HepG2 (cell line): ENCODE data around the gene MMP24OS. TPM values are rescaled to one million over a fixed set of nuclear protein-coding genes. Genes with fewer than 3 reads are reported as not detected.

ENCODE experiments used
- ATAD3A ChIP-seq: sonication (generic); formaldehyde crosslinking; IDR thresholded peaks from 2 replicates; pipeline ENCODE4 v1.4.0; 2020; ENCODE audit warnings: missing genetic modification reagents
- BRF2 ChIP-seq: sonication (generic); formaldehyde crosslinking; IDR thresholded peaks from 2 replicates; pipeline ENCODE4 v1.8.1; 2022; ENCODE audit warnings: mild to moderate bottlenecking, missing genetic modification reagents
- EHMT2 ChIP-seq: fragments of 200-600 bp; sonication (generic); IDR thresholded peaks from 2 replicates; pipeline ENCODE4 v1.7.0; 2017; ENCODE audit warnings: antibody characterized with exemption, low read depth, low read length, borderline replicate concordance
- FOXA3 ChIP-seq: IDR thresholded peaks from 2 replicates; pipeline ENCODE4 v1.6.1; 2016; ENCODE audit warnings: missing genetic modification reagents, missing compliant biosample characterization
- FOXO4 ChIP-seq: sonication (generic); formaldehyde crosslinking; conservative IDR thresholded peaks from 2 replicates; pipeline ENCODE4 v1.8.1; 2023; ENCODE audit warnings: missing genetic modification reagents
- HNRNPH1 ChIP-seq: fragments of 200-400 bp; formaldehyde crosslinking; optimal IDR thresholded peaks from 2 replicates; pipeline ENCODE3; 2017; ENCODE audit warnings: mild to moderate bottlenecking, low read depth, low read length
- NBN ChIP-seq: fragments of 450-650 bp; conservative IDR thresholded peaks from 2 replicates; pipeline ENCODE4 v1.6.1; 2017
- RARA ChIP-seq: IDR thresholded peaks from 2 replicates; pipeline ENCODE4 v1.6.1; 2016; ENCODE audit warnings: missing genetic modification reagents, missing compliant biosample characterization
- RNF219 ChIP-seq: sonication (generic); formaldehyde crosslinking; IDR thresholded peaks from 2 replicates; pipeline ENCODE4 v1.5.0; 2020; ENCODE audit warnings: mild to moderate bottlenecking, missing genetic modification reagents
- SIN3B ChIP-seq: fragments of 150-350 bp; IDR thresholded peaks from 2 replicates; pipeline ENCODE4 v1.6.1; 2014; ENCODE audit warnings: low read length
- SKIL ChIP-seq: sonication (generic); formaldehyde crosslinking; IDR thresholded peaks from 2 replicates; pipeline ENCODE4 v1.8.0; 2022; ENCODE audit warnings: missing genetic modification reagents, mild to moderate bottlenecking, moderate library complexity, borderline replicate concordance
- SNAPC2 ChIP-seq: sonication (generic); formaldehyde crosslinking; IDR thresholded peaks from 2 replicates; pipeline ENCODE4 v1.8.1; 2022; ENCODE audit warnings: mild to moderate bottlenecking, missing genetic modification reagents
- TFDP1 ChIP-seq: IDR thresholded peaks from 2 replicates; pipeline ENCODE4 v1.6.1; 2016; ENCODE audit warnings: missing compliant biosample characterization, missing genetic modification reagents, borderline replicate concordance
- U2AF1 ChIP-seq: fragments of 200-400 bp; formaldehyde crosslinking; optimal IDR thresholded peaks from 2 replicates; pipeline ENCODE3; 2017; ENCODE audit warnings: mild to moderate bottlenecking, low read depth, low read length
- ZMYM2 ChIP-seq: sonication (generic); formaldehyde crosslinking; IDR thresholded peaks from 2 replicates; pipeline ENCODE4 v1.8.0; 2022; ENCODE audit warnings: mild to moderate bottlenecking, missing genetic modification reagents
- ZNF562 ChIP-seq: sonication (generic); formaldehyde crosslinking; IDR thresholded peaks from 2 replicates; pipeline ENCODE4 v1.8.0; 2022; ENCODE audit warnings: missing genetic modification reagents, borderline replicate concordance
- ZNF597 ChIP-seq: sonication (generic); formaldehyde crosslinking; IDR thresholded peaks from 2 replicates; pipeline ENCODE4 v1.5.0; 2020; ENCODE audit warnings: missing genetic modification reagents
- ZNF672 ChIP-seq: sonication (generic); formaldehyde crosslinking; IDR thresholded peaks from 2 replicates; pipeline ENCODE4 v1.8.1; 2022; ENCODE audit warnings: missing genetic modification reagents
- ZNF841 ChIP-seq: sonication (generic); formaldehyde crosslinking; IDR thresholded peaks from 2 replicates; pipeline ENCODE4 v1.8.1; 2023; ENCODE audit warnings: missing genetic modification reagents, borderline replicate concordance
- ZNF879 ChIP-seq: sonication (generic); formaldehyde crosslinking; IDR thresholded peaks from 2 replicates; pipeline ENCODE4 v1.8.1; 2023; ENCODE audit warnings: missing genetic modification reagents
- ZSCAN12 ChIP-seq: sonication (generic); formaldehyde crosslinking; IDR thresholded peaks from 2 replicates; pipeline ENCODE4 v1.9.0; 2021; ENCODE audit warnings: mild to moderate bottlenecking, missing genetic modification reagents
- polyA plus RNA-seq, 8 experiments: library from polyadenylated mRNA; depleted of rRNA in 3 of 8; stranded (reverse) in 7 of 8; unstranded in 1 of 8; fragments of >200 nt; fragmentation: Illumina TruSeq in 4 of 8; extraction: Trizol in 4 of 8; gene quantifications; 2 replicates each; pipeline versions ENCODE4 v1.2.1 to v1.2.3, GENCODE V29; 2011 to 2016; ENCODE audit warnings: low read depth in 4 of 8, missing spikeins in 1 of 8, mixed read lengths in 1 of 8; ENCODE audit not compliant: insufficient read depth in 1 of 8
- total RNA-seq, 5 experiments: library from RNA; depleted of rRNA; stranded (reverse); fragments of >200 nt; fragmentation: Illumina TruSeq; extraction: Trizol; gene quantifications; 2 replicates each; pipeline ENCODE4 v1.2.3, GENCODE V29; 2016; ENCODE audit warnings: low read depth in 1 of 5

MMP24OS gene
- total and polyA plus RNA-seq, 2 of the 13 experiments (the other 11 are each of a cell fraction or from before 2014, with no cell fraction given): 6.0 to 8.5 TPM

- TF ChIP-seq RNF219 (CRISPR knock-in tag) (0 out of 2 replicates have a peak, but pooled peaks have one; percentile 75), ZNF879 (CRISPR knock-in tag) (no peak), SIN3B (no peak), FOXO4 (no peak), U2AF1 (no peak), ZNF672 (CRISPR knock-in tag) (no peak), ZMYM2 (CRISPR knock-in tag) (no peak), SKIL (no peak), BRF2 (CRISPR knock-in tag) (no peak), HNRNPH1 (no peak), FOXA3 (CRISPR knock-in tag) (no peak), ZNF562 (CRISPR knock-in tag) (no peak), SNAPC2 (no peak), ATAD3A (CRISPR knock-in tag) (no peak), ZNF597 (no peak), TFDP1 (CRISPR knock-in tag) (peak; percentile 13; the same call in 1 of the 2 replicates), NBN (no peak), RARA (CRISPR knock-in tag) (no peak), ZSCAN12 (CRISPR knock-in tag) (no peak), EHMT2 (no peak), ZNF841 (no peak)
Observed at GRCh38 chr20:35283441-35284266, 5.7 kb upstream of the MMP24OS start (continued).
